ENCODE measurements around the gene ZC3H18. TPM values are rescaled to one million over a fixed set of nuclear protein-coding genes. Genes with fewer than 3 reads are reported as not detected.

ZC3H18 gene
- total RNA-seq, 4 donors from 2014 or later = 15.7 to 20.8 (median 20.3) TPM

GRCh38 chr16:88589441-88589840 is 19.2 kb downstream of the ZC3H18 start:
- H3K27me3 ChIP-seq = no peaks in the 10 kb centered on the region
- no peak overlapping the region for H3K4me3 ChIP-seq
- no peaks in the 10 kb centered on the region for H3K9me3 ChIP-seq
- DNase-seq (ENCODE audit: low spot score in 2 of 2) = no peak
- H3K36me3 ChIP-seq = peaks cover 53% of the 10 kb centered on the region
- H3K4me1 ChIP-seq = peaks cover 6% of the 10 kb centered on the region
- whole genome bisulfite sequencing = 88% methylated on average over 11 of the region's 11 CpGs
- H3K27ac ChIP-seq = no peak overlapping the region
- no peak for TF ChIP-seq CTCF (IDR thresholded peaks at IDR 0.05)
- no peak for TF ChIP-seq EP300 (IDR thresholded peaks at IDR 0.05)
- TF ChIP-seq POLR2AphosphoS5 (IDR thresholded peaks at IDR 0.05) = no peak
- no peak for TF ChIP-seq POLR2A (IDR thresholded peaks at IDR 0.05)

GRCh38 chr16:88591577-88592021 is 21.4 kb downstream of the ZC3H18 start:
- H3K4me3 ChIP-seq = no peak overlapping the region
- peak in 1 of 2 donors; percentile 74 for DNase-seq (ENCODE audit: low spot score in 2 of 2)
- TF ChIP-seq POLR2A (IDR thresholded peaks at IDR 0.05) (no peak), EP300 (IDR thresholded peaks at IDR 0.05) (no peak)
- peaks cover 45% of the 10 kb centered on the region for H3K36me3 ChIP-seq
- peaks cover 6% of the 10 kb centered on the region for H3K4me1 ChIP-seq
- WGBS = 64% methylated on average over 10 of the region's 10 CpGs
- H3K27ac ChIP-seq = no peak overlapping the region
- no peaks in the 10 kb centered on the region for H3K27me3 ChIP-seq
- H3K9me3 ChIP-seq = no peaks in the 10 kb centered on the region

GRCh38 chr16:88593061-88593460 is 22.9 kb downstream of the ZC3H18 start:
- Histone ChIP-seq H3K4me1 (peaks cover 6% of the 10 kb centered on the region), H3K9me3 (no peaks in the 10 kb centered on the region), H3K4me3 (no peak overlapping the region), H3K36me3 (peaks cover 30% of the 10 kb centered on the region), H3K27me3 (no peaks in the 10 kb centered on the region), H3K27ac (no peak overlapping the region)
- no peak for TF ChIP-seq EP300 (IDR thresholded peaks at IDR 0.05)
- TF ChIP-seq POLR2A (IDR thresholded peaks at IDR 0.05) = no peak
- TF ChIP-seq CTCF (IDR thresholded peaks at IDR 0.05) = no peak
- TF ChIP-seq POLR2AphosphoS5 (IDR thresholded peaks at IDR 0.05) = no peak
- no peak for DNase-seq (ENCODE audit: low spot score in 2 of 2)
- 96% methylated on average over 12 of the region's 12 CpGs for WGBS

GRCh38 chr16:88593489-88593888 is 23.3 kb downstream of the ZC3H18 start:
- Histone ChIP-seq H3K36me3 (peaks cover 30% of the 10 kb centered on the region), H3K9me3 (no peaks in the 10 kb centered on the region), H3K4me3 (no peak overlapping the region), H3K4me1 (peaks cover 6% of the 10 kb centered on the region), H3K27ac (no peak overlapping the region), H3K27me3 (no peaks in the 10 kb centered on the region)
- 85% methylated on average over 11 of the region's 11 CpGs for WGBS
- TF ChIP-seq POLR2AphosphoS5 (IDR thresholded peaks at IDR 0.05) (no peak), POLR2A (IDR thresholded peaks at IDR 0.05) (no peak)
- DNase-seq (ENCODE audit: low spot score in 2 of 2) = no peak

GRCh38 chr16:88593910-88594309 is 23.7 kb downstream of the ZC3H18 start:
- H3K27ac ChIP-seq = no peak overlapping the region
- H3K9me3 ChIP-seq = no peaks in the 10 kb centered on the region
- H3K36me3 ChIP-seq = peaks cover 30% of the 10 kb centered on the region
- H3K27me3 ChIP-seq = no peaks in the 10 kb centered on the region
- 94% methylated on average over 6 of the region's 6 CpGs for WGBS
- TF ChIP-seq POLR2AphosphoS5 (IDR thresholded peaks at IDR 0.05) = no peak
- no peak for TF ChIP-seq EP300 (IDR thresholded peaks at IDR 0.05)
- no peak for TF ChIP-seq CTCF (IDR thresholded peaks at IDR 0.05)
- peaks cover 6% of the 10 kb centered on the region for H3K4me1 ChIP-seq
- DNase-seq (ENCODE audit: low spot score in 2 of 2) = no peak
- H3K4me3 ChIP-seq = no peak overlapping the region

GRCh38 chr16:88595101-88595500 is 24.9 kb downstream of the ZC3H18 start:
- DNase-seq (ENCODE audit: low spot score in 2 of 2) = no peak
- Histone ChIP-seq H3K4me3 (no peak overlapping the region), H3K36me3 (peaks cover 30% of the 10 kb centered on the region), H3K27me3 (no peaks in the 10 kb centered on the region), H3K27ac (no peak overlapping the region), H3K4me1 (peaks cover 7% of the 10 kb centered on the region), H3K9me3 (no peaks in the 10 kb centered on the region)
- no peak for TF ChIP-seq POLR2A (IDR thresholded peaks at IDR 0.05)
- 80% methylated on average over 6 of the region's 6 CpGs for WGBS

- no peak for DNase-seq (ENCODE audit: low spot score in 2 of 2)
- 92% methylated on average over 10 of the region's 10 CpGs for WGBS
- TF ChIP-seq POLR2A (IDR thresholded peaks at IDR 0.05) (no peak), CTCF (IDR thresholded peaks at IDR 0.05) (no peak), EP300 (IDR thresholded peaks at IDR 0.05) (no peak)
- peaks cover 36% of the 10 kb centered on the region for H3K36me3 ChIP-seq
- peaks cover 14% of the 10 kb centered on the region for H3K4me1 ChIP-seq
- no peaks in the 10 kb centered on the region for H3K9me3 ChIP-seq
- H3K4me3 ChIP-seq = no peak overlapping the region
- no peak overlapping the region for H3K27ac ChIP-seq
- no peaks in the 10 kb centered on the region for H3K27me3 ChIP-seq
Measured at GRCh38 chr16:88595921-88596320, 25.7 kb downstream of the ZC3H18 start.
